BE2C (cell line): ENCODE measurements around the gene PHLPP1.

ENCODE experiments used
- DNase-seq: peaks from one replicate; pipeline ENCODE4 v3.0.0-alpha.2; 2020
- H3K27me3 ChIP-seq: fragments of 250-450 bp; sonication (Bioruptor Pico); 2 replicates; pipeline ENCODE4 v1.5.1; 2020; ENCODE audit warnings: mild to moderate bottlenecking
- H3K36me3 ChIP-seq: fragments of 250-450 bp; sonication (Bioruptor Pico); 2 replicates; pipeline ENCODE4 v1.5.1; 2020; ENCODE audit warnings: mild to moderate bottlenecking
- H3K4me1 ChIP-seq: fragments of 250-450 bp; sonication (Bioruptor Pico); 2 replicates; pipeline ENCODE4 v1.5.1; 2020
- H3K4me3 ChIP-seq: 2 replicates; pipeline ENCODE4 v1.5.1; 2011; ENCODE audit warnings: low read depth, low read length
- H3K9me3 ChIP-seq: fragments of 250-450 bp; sonication (Bioruptor Pico); 2 replicates; pipeline ENCODE4 v1.5.1; 2020
- TF ChIP-seq, protein P1 (sequence below): IDR thresholded peaks from 2 replicates; pipeline ENCODE4 v1.5.1; 2012; ENCODE audit warnings: mild to moderate bottlenecking, low read depth, low read length

Gene PHLPP1

DNA sequence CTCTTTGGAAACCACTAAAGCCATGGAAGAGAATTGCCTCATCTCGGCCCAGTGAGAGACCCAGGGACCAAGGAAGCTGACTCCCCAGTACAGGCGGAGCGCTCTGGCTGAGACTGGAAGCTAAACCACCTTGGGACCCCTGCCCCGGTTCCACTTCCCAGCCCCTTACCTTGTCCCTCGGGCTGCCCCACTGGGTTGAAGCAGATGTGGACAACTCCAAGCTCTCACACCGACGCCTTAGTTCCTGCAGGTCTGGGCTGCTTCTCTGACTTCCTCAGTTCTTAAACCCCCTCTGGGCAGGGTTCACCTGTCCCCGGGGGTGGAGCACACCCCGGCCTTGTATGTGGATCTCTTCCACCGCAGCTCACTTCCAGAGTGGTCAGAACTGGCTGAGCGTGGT lies 266.2 kb downstream of the PHLPP1 start:
- Histone ChIP-seq H3K4me3 (no peak overlapping the region), H3K4me1 (no peaks in the 10 kb centered on the region), H3K36me3 (no peaks in the 10 kb centered on the region), H3K9me3 (no peaks in the 10 kb centered on the region), H3K27me3 (no peaks in the 10 kb centered on the region)
- DNase-seq = no peak
- TF ChIP-seq, protein P1, sequence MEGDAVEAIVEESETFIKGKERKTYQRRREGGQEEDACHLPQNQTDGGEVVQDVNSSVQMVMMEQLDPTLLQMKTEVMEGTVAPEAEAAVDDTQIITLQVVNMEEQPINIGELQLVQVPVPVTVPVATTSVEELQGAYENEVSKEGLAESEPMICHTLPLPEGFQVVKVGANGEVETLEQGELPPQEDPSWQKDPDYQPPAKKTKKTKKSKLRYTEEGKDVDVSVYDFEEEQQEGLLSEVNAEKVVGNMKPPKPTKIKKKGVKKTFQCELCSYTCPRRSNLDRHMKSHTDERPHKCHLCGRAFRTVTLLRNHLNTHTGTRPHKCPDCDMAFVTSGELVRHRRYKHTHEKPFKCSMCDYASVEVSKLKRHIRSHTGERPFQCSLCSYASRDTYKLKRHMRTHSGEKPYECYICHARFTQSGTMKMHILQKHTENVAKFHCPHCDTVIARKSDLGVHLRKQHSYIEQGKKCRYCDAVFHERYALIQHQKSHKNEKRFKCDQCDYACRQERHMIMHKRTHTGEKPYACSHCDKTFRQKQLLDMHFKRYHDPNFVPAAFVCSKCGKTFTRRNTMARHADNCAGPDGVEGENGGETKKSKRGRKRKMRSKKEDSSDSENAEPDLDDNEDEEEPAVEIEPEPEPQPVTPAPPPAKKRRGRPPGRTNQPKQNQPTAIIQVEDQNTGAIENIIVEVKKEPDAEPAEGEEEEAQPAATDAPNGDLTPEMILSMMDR = no peak

DNA sequence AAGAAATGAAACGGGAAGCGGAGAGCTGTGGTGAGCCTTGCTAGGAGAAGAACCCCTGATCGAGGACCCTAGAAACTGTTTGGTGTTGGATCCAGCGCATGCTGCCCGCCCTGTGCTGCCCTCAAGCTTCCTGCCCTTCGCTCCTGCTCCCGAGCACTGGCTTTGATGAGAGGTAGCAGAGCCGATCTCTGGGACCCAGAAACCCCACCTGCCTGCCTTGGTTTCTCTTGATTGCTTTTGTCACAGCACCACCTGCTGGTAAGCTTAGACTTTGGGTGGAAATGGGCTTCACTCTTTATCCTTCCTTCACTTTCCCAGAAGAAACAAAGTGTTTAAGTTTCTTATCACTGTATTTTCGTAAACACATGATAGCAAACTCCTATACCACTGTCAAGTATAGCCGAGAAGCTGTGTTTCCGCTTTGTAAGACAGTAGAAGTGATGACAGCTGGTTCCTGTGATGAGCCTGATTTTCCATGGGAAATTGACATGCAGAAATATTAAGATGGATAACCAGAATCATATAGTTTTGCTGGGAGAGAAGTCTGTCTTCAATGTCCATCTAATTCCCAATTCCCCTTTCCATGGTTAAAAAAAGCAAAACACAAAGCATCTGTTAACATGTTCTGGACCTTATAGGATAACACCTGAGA lies 267.4 kb downstream of the PHLPP1 start:
- no peaks in the 10 kb centered on the region for H3K9me3 ChIP-seq
- no peaks in the 10 kb centered on the region for H3K36me3 ChIP-seq
- TF ChIP-seq, protein P1 = peak; percentile 72
- DNase-seq = peak; percentile 45
- no peaks in the 10 kb centered on the region for H3K27me3 ChIP-seq
- peak overlapping the region; percentile 29 for H3K4me3 ChIP-seq
- no peaks in the 10 kb centered on the region for H3K4me1 ChIP-seq

DNA sequence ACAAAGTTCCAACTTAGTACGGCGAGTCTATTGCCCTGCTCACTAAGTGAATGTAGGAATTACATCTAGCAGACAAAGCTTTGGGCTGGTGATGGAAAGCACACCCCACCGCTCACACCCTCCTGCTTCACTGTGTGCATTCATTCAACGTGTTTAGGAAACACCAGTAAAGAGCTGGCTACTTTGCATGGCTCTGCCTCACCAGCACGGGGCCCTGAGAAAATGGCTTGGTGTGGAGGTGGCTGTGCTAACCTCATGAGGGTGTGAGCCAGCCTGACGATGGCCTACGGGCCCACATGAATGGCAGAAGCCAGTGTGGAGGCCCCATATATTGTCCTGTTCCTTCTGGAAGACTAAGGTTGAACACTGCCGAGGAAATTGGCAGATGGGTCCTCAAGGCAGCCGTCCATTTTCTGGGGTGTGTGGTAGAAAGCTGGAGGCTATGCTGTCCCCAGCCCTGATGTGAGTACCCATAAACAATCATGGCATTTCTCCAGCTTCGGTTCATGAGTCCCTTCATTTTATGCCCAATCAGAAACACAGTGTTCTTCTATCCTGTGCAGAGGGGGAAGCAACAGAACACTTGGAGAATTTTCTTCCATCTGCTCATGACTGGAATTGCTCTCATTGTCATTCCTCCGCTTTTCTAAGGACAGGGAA lies 269.4 kb downstream of the PHLPP1 start:
- Histone ChIP-seq H3K9me3 (no peaks in the 10 kb centered on the region), H3K4me3 (no peak overlapping the region), H3K36me3 (no peaks in the 10 kb centered on the region), H3K27me3 (no peaks in the 10 kb centered on the region), H3K4me1 (no peaks in the 10 kb centered on the region)
- no peak for DNase-seq
- TF ChIP-seq, protein P1 = no peak

DNA sequence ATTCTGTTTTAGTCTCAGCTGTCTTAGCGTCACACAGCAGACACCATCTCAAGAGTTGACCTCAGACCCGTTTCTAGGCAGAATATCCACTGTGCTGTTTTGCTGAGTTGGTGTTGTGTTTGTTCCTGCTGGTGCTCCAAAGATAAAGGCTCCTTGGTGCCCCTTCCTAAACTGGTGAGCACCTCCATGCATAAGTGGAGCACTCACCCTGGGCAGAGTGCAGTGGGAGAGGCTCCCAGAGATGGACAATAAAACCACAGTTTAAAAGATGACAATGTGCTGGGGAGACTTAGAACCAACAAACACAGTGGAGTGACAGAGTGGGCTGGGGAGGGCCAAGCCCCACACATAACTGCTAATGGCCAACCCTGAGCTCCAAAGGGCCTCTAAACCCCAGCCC lies 271.1 kb downstream of the PHLPP1 start:
- DNase-seq = no peak
- Histone ChIP-seq H3K9me3 (no peaks in the 10 kb centered on the region), H3K4me1 (no peaks in the 10 kb centered on the region), H3K36me3 (no peaks in the 10 kb centered on the region), H3K4me3 (no peak overlapping the region), H3K27me3 (no peaks in the 10 kb centered on the region)
- TF ChIP-seq, protein P1 = no peak

DNA sequence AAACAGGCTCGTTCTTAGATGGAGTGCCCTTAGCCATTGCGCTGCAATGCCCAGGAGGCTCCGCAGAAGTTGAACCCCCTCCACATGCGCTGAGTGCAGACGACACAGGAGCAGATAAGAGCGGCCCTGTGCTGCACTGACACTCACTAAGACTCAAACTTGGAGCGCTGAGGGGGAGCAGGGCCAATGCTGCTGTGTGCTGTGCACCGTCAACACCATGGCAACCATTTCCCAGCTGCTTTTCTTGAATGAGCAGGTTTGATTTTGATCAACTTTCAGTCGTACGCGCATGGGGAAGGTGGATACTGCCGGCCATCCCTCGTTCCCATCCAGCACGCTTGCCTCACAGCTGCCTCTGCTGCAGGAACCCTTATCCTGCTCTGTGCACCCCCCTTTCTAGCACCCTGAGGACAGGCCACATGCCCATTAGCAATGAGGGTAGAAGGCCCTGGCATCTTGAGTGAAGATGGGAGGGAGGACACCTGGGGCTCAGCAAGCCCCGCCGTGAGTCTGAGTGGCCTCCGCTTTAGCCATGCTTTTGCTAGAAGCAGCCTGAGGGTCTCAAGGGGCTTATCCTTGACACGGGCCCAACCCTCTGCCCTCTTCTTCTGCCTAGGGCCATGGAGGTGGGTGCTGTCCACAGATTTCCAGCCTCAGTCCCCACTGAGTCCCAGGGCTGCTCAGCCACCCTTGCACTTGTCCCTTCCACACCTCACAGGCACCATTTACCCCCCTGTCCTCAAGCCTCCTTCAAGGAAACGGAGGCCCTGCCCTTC lies 271.9 kb downstream of the PHLPP1 start:
- no peak overlapping the region for H3K4me3 ChIP-seq
- no peaks in the 10 kb centered on the region for H3K9me3 ChIP-seq
- DNase-seq = no peak
- H3K4me1 ChIP-seq = no peaks in the 10 kb centered on the region
- no peaks in the 10 kb centered on the region for H3K27me3 ChIP-seq
- H3K36me3 ChIP-seq = no peaks in the 10 kb centered on the region
- TF ChIP-seq, protein P1 = no peak
